Caco-2 (cell line): ENCODE data around the gene SDSL. TPM values are rescaled to one million over a fixed set of nuclear protein-coding genes. Genes with fewer than 3 reads are reported as not detected.

Experiments used
- BruUV-seq: library from RNA; stranded (reverse); fragments of 400-500 nt; replicated peaks from 2 replicates; lab custom pipeline; 2021; lab: Mats Ljungman, UMichigan
- CTCF ChIA-PET: fragments of 300-600 bp; sonication (Branson Sonifier 250); formaldehyde crosslinking; loops from one replicate; lab custom pipeline; 2022; ENCODE audit warnings: antibody characterized with exemption; lab: Charles Lee
- POLR2A ChIA-PET: fragments of 300-600 bp; sonication (Branson Sonifier 250); formaldehyde crosslinking; loops from one replicate; lab custom pipeline; 2022; ENCODE audit warnings: antibody characterized with exemption; lab: Charles Lee
- DNase-seq, 2 experiments: peaks; one replicate each; pipeline versions ENCODE4 v3.0.0 to v3.0.0-alpha.2; 2020 to 2022
- H3K27me3 ChIP-seq: replicated peaks from 2 replicates; pipeline ENCODE4 v1.6.0; 2011; ENCODE audit warnings: low read length; ENCODE audit not compliant: control insufficient read depth, insufficient read depth
- H3K36me3 ChIP-seq: 2 replicates; pipeline ENCODE4 v1.5.1; 2011; ENCODE audit warnings: low read length; ENCODE audit not compliant: control insufficient read depth, insufficient read depth
- H3K4me1 ChIP-seq: fragments of 250-450 bp; sonication (Bioruptor Pico); 2 replicates; pipeline ENCODE4 v1.5.1; 2020; ENCODE audit warnings: mild to moderate bottlenecking
- H3K4me3 ChIP-seq: 2 replicates; pipeline ENCODE4 v1.5.1; 2011; ENCODE audit warnings: low read depth, mild to moderate bottlenecking, control low read depth, low read length
- H3K9me3 ChIP-seq: fragments of 250-450 bp; sonication (Bioruptor Pico); 2 replicates; pipeline ENCODE4 v1.5.1; 2020; ENCODE audit warnings: mild to moderate bottlenecking, moderate library complexity
- H3K27ac Mint-ChIP-seq: one replicate; pipeline ENCODE4 v1.8.0; 2022; ENCODE audit warnings: mixed read lengths; ENCODE audit not compliant: unreplicated experiment
- H3K27me3 Mint-ChIP-seq: one replicate; pipeline ENCODE4 v1.8.0; 2022; ENCODE audit warnings: mixed read lengths; ENCODE audit not compliant: insufficient read depth, unreplicated experiment
- H3K36me3 Mint-ChIP-seq: one replicate; pipeline ENCODE4 v1.8.0; 2022; ENCODE audit warnings: mild to moderate bottlenecking, mixed read lengths; ENCODE audit not compliant: insufficient read depth, unreplicated experiment
- H3K4me1 Mint-ChIP-seq: one replicate; pipeline ENCODE4 v1.8.0; 2022; ENCODE audit warnings: low read depth, mixed read lengths; ENCODE audit not compliant: unreplicated experiment
- H3K4me3 Mint-ChIP-seq: one replicate; pipeline ENCODE4 v1.8.0; 2022; ENCODE audit warnings: mild to moderate bottlenecking, moderate library complexity, mixed read lengths; ENCODE audit not compliant: unreplicated experiment
- H3K9me3 Mint-ChIP-seq: one replicate; pipeline ENCODE4 v1.8.0; 2022; ENCODE audit warnings: mixed read lengths; ENCODE audit not compliant: unreplicated experiment
- intact Hi-C: fragments of 100-400 bp; cut with micrococcal nuclease; formaldehyde crosslinking; loops from one replicate; pipeline ENCODE4 v1.10.0; 2022; ENCODE audit not compliant: unreplicated experiment
- total RNA-seq: library from RNA; stranded (reverse); gene quantifications from 2 replicates; pipeline ENCODE4 v1.2.3, GENCODE V29; 2022
- TF ChIP-seq, protein P1 (sequence below), 2 experiments: fragments of 200-600 bp in 1 of 2; IDR thresholded peaks; 1 replicate in 1 of 2; 2 replicates in 1 of 2; pipeline versions ENCODE4 v1.5.1 to v1.8.0; 2011 to 2022; ENCODE audit warnings: antibody characterized with exemption in 1 of 2, control low read depth in 1 of 2, inconsistent platforms in 1 of 2, low read depth in 1 of 2, low read length in 1 of 2, mild to moderate bottlenecking in 1 of 2, moderate library complexity in 1 of 2; ENCODE audit not compliant: insufficient read depth in 1 of 2, severe bottlenecking in 1 of 2, unreplicated experiment in 1 of 2

SDSL gene
- total RNA-seq, 1 experiment from 2014 or later = 4.5 TPM

GRCh38 chr12:113386866-113387566, 35.2 kb upstream of the SDSL start:
- no peak overlapping the region for H3K27ac Mint-ChIP-seq
- no peaks in the 10 kb centered on the region for H3K9me3 ChIP-seq
- H3K4me1 ChIP-seq = no peaks in the 10 kb centered on the region
- ChIA-PET CTCF (no interaction called here), POLR2A (interaction anchor here (0.7 kb wide), 1 partner anchor 52 kb away, joined by 5 read pairs; the partner anchor contains the start of gene SLC8B1)
- TF ChIP-seq, protein P1, sequence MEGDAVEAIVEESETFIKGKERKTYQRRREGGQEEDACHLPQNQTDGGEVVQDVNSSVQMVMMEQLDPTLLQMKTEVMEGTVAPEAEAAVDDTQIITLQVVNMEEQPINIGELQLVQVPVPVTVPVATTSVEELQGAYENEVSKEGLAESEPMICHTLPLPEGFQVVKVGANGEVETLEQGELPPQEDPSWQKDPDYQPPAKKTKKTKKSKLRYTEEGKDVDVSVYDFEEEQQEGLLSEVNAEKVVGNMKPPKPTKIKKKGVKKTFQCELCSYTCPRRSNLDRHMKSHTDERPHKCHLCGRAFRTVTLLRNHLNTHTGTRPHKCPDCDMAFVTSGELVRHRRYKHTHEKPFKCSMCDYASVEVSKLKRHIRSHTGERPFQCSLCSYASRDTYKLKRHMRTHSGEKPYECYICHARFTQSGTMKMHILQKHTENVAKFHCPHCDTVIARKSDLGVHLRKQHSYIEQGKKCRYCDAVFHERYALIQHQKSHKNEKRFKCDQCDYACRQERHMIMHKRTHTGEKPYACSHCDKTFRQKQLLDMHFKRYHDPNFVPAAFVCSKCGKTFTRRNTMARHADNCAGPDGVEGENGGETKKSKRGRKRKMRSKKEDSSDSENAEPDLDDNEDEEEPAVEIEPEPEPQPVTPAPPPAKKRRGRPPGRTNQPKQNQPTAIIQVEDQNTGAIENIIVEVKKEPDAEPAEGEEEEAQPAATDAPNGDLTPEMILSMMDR (IDR thresholded peaks at IDR 0.05; ENCODE audit: insufficient read depth in 1 of 2, low read depth in 1 of 2, low read length in 1 of 2, severe bottlenecking in 1 of 2, unreplicated experiment in 1 of 2) = no peak
- peaks cover 9% of the 10 kb centered on the region for H3K36me3 Mint-ChIP-seq
- no peaks in the 10 kb centered on the region for H3K9me3 Mint-ChIP-seq
- no peak overlapping the region for H3K4me3 Mint-ChIP-seq
- no TSS peak for BruUV-seq
- no peaks in the 10 kb centered on the region for H3K27me3 ChIP-seq
- no peak overlapping the region for H3K4me3 ChIP-seq
- DNase-seq = no peak
- intact Hi-C loops = no loop called here
- no peaks in the 10 kb centered on the region for H3K4me1 Mint-ChIP-seq
- H3K36me3 ChIP-seq = no peaks in the 10 kb centered on the region; the same call in 1 of the 2 replicates
- no peaks in the 10 kb centered on the region for H3K27me3 Mint-ChIP-seq

GRCh38 chr12:113387631-113388030, 34.5 kb upstream of the SDSL start:
- no peaks in the 10 kb centered on the region; the same call in 1 of the 2 replicates for H3K36me3 ChIP-seq
- H3K4me1 ChIP-seq = no peaks in the 10 kb centered on the region
- H3K9me3 Mint-ChIP-seq = no peaks in the 10 kb centered on the region
- H3K4me3 ChIP-seq = no peak overlapping the region
- no peaks in the 10 kb centered on the region for H3K4me1 Mint-ChIP-seq
- TF ChIP-seq, protein P1 (IDR thresholded peaks at IDR 0.05; ENCODE audit: insufficient read depth in 1 of 2, low read depth in 1 of 2, low read length in 1 of 2, severe bottlenecking in 1 of 2, unreplicated experiment in 1 of 2) = no peak
- no peaks in the 10 kb centered on the region for H3K27me3 Mint-ChIP-seq
- peaks cover 9% of the 10 kb centered on the region for H3K36me3 Mint-ChIP-seq
- ChIA-PET CTCF (no interaction called here), POLR2A (no interaction called here)
- BruUV-seq = no TSS peak
- no peak overlapping the region for H3K27ac Mint-ChIP-seq
- H3K4me3 Mint-ChIP-seq = no peak overlapping the region
- no peak for DNase-seq
- H3K9me3 ChIP-seq = no peaks in the 10 kb centered on the region
- no peaks in the 10 kb centered on the region for H3K27me3 ChIP-seq
- intact Hi-C loops = no loop called here

- Histone ChIP-seq H3K4me1 (no peaks in the 10 kb centered on the region), H3K9me3 (no peaks in the 10 kb centered on the region), H3K4me3 (no peak overlapping the region), H3K27me3 (no peaks in the 10 kb centered on the region), H3K36me3 (no peaks in the 10 kb centered on the region; the same call in 1 of the 2 replicates)
- POLR2A ChIA-PET = no interaction called here
- CTCF ChIA-PET = no interaction called here
- TF ChIP-seq, protein P1 (IDR thresholded peaks at IDR 0.05; ENCODE audit: insufficient read depth in 1 of 2, low read depth in 1 of 2, low read length in 1 of 2, severe bottlenecking in 1 of 2, unreplicated experiment in 1 of 2) = no peak
- Mint-ChIP-seq H3K27ac (no peak overlapping the region), H3K4me3 (no peak overlapping the region), H3K4me1 (no peaks in the 10 kb centered on the region), H3K9me3 (no peaks in the 10 kb centered on the region), H3K36me3 (peaks cover 9% of the 10 kb centered on the region), H3K27me3 (no peaks in the 10 kb centered on the region)
- intact Hi-C loops = no loop called here
- BruUV-seq = no TSS peak
- no peak for DNase-seq
Observed at GRCh38 chr12:113388351-113388750, 33.8 kb upstream of the SDSL start.
